ES-I3 (cell line): ENCODE data around the gene ARHGAP24.

ENCODE experiments used
- H3K36me3 ChIP-seq: 2 replicates; pipeline ENCODE4 v1.6.1; 2013; ENCODE audit warnings: mild to moderate bottlenecking, low read length, control low read depth, moderate library complexity; ENCODE audit not compliant: insufficient read depth
- H3K4me1 ChIP-seq: 2 replicates; pipeline ENCODE4 v1.6.1; 2013; ENCODE audit warnings: mild to moderate bottlenecking, control low read depth, low read length; ENCODE audit not compliant: insufficient read depth
- H3K9ac ChIP-seq: 2 replicates; pipeline ENCODE4 v1.6.1; 2013; ENCODE audit warnings: low read depth, mild to moderate bottlenecking, low read length, moderate library complexity
- H3K9me3 ChIP-seq: 2 replicates; pipeline ENCODE4 v1.6.1; 2013; ENCODE audit warnings: mild to moderate bottlenecking, low read length, moderate library complexity; ENCODE audit not compliant: control insufficient read depth, insufficient read depth

Gene ARHGAP24

GRCh38 chr4:85474818-85475630 lies at the start of gene ARHGAP24:
Gene ARHGAP24, plus strand, starts transcription at chr4:85475150.
- H3K36me3 ChIP-seq, result no peaks in the 10 kb centered on the region
- H3K9ac ChIP-seq, result peak within 1 kb of the TSS; percentile 91
- no peaks in the 10 kb centered on the region for H3K4me1 ChIP-seq
- H3K9me3 ChIP-seq, result no peaks in the 10 kb centered on the region

GRCh38 chr4:85426366-85426765 lies 48.6 kb upstream of the ARHGAP24 start:
- Histone ChIP-seq H3K4me1 (no peaks in the 10 kb centered on the region; the same call in 1 of the 2 replicates), H3K9me3 (no peaks in the 10 kb centered on the region), H3K9ac (no peak overlapping the region), H3K36me3 (no peaks in the 10 kb centered on the region)

GRCh38 chr4:85427123-85427522 lies 47.8 kb upstream of the ARHGAP24 start:
- H3K4me1 ChIP-seq, result no peaks in the 10 kb centered on the region; the same call in 1 of the 2 replicates
- no peaks in the 10 kb centered on the region for H3K9me3 ChIP-seq
- H3K9ac ChIP-seq, result no peak overlapping the region
- no peaks in the 10 kb centered on the region for H3K36me3 ChIP-seq

GRCh38 chr4:85430226-85430625 lies 44.7 kb upstream of the ARHGAP24 start:
- H3K9me3 ChIP-seq, result no peaks in the 10 kb centered on the region
- H3K36me3 ChIP-seq, result no peaks in the 10 kb centered on the region
- H3K9ac ChIP-seq, result no peak overlapping the region
- no peaks in the 10 kb centered on the region; the same call in 1 of the 2 replicates for H3K4me1 ChIP-seq

- no peaks in the 10 kb centered on the region for H3K9me3 ChIP-seq
- H3K36me3 ChIP-seq, result no peaks in the 10 kb centered on the region
- H3K4me1 ChIP-seq, result no peaks in the 10 kb centered on the region; the same call in 1 of the 2 replicates
- no peak overlapping the region for H3K9ac ChIP-seq
Observed at GRCh38 chr4:85430697-85431096, 44.3 kb upstream of the ARHGAP24 start.

GRCh38 chr4:85431156-85431555 lies 43.8 kb upstream of the ARHGAP24 start:
- Histone ChIP-seq H3K9ac (no peak overlapping the region), H3K4me1 (no peaks in the 10 kb centered on the region; the same call in 1 of the 2 replicates), H3K9me3 (no peaks in the 10 kb centered on the region), H3K36me3 (no peaks in the 10 kb centered on the region)

GRCh38 chr4:85431881-85432485 lies 43.0 kb upstream of the ARHGAP24 start:
- Histone ChIP-seq H3K9ac (no peak overlapping the region), H3K36me3 (no peaks in the 10 kb centered on the region), H3K9me3 (no peaks in the 10 kb centered on the region), H3K4me1 (no peaks in the 10 kb centered on the region; the same call in 1 of the 2 replicates)

- Histone ChIP-seq H3K9ac (no peak overlapping the region), H3K9me3 (no peaks in the 10 kb centered on the region)
Observed at GRCh38 chr4:85445050-85445639, 29.8 kb upstream of the ARHGAP24 start.

GRCh38 chr4:85446141-85446861 lies 28.6 kb upstream of the ARHGAP24 start:
- Histone ChIP-seq H3K9me3 (no peaks in the 10 kb centered on the region), H3K4me1 (no peaks in the 10 kb centered on the region), H3K36me3 (no peaks in the 10 kb centered on the region), H3K9ac (no peak overlapping the region)

More at GRCh38 chr4:85445050-85445639, 29.8 kb upstream of the ARHGAP24 start:
- no peaks in the 10 kb centered on the region for H3K36me3 ChIP-seq
- H3K4me1 ChIP-seq, result no peaks in the 10 kb centered on the region

- H3K9ac ChIP-seq, result no peak overlapping the region
- no peaks in the 10 kb centered on the region for H3K9me3 ChIP-seq
- no peaks in the 10 kb centered on the region for H3K4me1 ChIP-seq
- H3K36me3 ChIP-seq, result no peaks in the 10 kb centered on the region
Observed at GRCh38 chr4:85448906-85449890, 25.8 kb upstream of the ARHGAP24 start.

- Histone ChIP-seq H3K4me1 (no peaks in the 10 kb centered on the region), H3K9ac (no peak overlapping the region)
Observed at GRCh38 chr4:85452058-85452731, 22.8 kb upstream of the ARHGAP24 start.

GRCh38 chr4:85455942-85456341 lies 19.0 kb upstream of the ARHGAP24 start:
- H3K4me1 ChIP-seq, result no peaks in the 10 kb centered on the region
- H3K9me3 ChIP-seq, result no peaks in the 10 kb centered on the region
- H3K9ac ChIP-seq, result no peak overlapping the region

More at GRCh38 chr4:85452058-85452731, 22.8 kb upstream of the ARHGAP24 start:
- no peaks in the 10 kb centered on the region for H3K9me3 ChIP-seq
- H3K36me3 ChIP-seq, result no peaks in the 10 kb centered on the region

More at GRCh38 chr4:85455942-85456341, 19.0 kb upstream of the ARHGAP24 start:
- H3K36me3 ChIP-seq, result no peaks in the 10 kb centered on the region
